ENCODE results near the gene AKIP1. TPM values are rescaled to one million over a fixed set of nuclear protein-coding genes. Genes with fewer than 3 reads are reported as not detected.

Gene AKIP1
- total and polyA plus RNA-seq, 9 of the 15 experiments (the other 6 are each of a cell fraction or from before 2014, with no cell fraction given): 9.0 to 52.6 (median 36.2) TPM

DNA sequence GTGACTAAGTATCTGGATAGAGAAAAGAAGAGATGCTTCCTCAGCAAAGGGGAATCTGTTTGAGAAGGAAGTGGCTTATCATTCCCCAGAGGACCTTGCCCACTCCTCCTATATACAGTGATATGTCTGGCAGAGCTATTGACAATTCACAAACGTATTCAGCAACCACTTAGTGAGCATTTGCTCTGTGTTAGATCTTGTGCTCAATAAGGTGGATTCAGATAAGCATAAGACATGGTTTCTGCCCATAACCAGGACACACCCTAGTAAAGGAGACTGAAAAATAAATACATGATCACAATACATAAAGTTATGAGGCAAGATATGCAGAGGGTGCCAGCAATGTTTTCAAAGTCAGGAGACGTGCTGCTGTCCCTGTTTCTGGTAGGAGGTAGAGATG lies 51.9 kb downstream of the AKIP1 start (continued):
- TF ChIP-seq SRF (CRISPR knock-in tag; IDR thresholded peaks at IDR 0.05) (no peak), NCOR1 (IDR thresholded peaks at IDR 0.05) (peak; percentile 33; the same call in 1 of the 2 replicates), MCM5 (IDR thresholded peaks at IDR 0.05; ENCODE audit: low read depth) (no peak), GABPA (tag; conservative IDR thresholded peaks at IDR 0.05; ENCODE audit: low read depth) (no peak), FOXA3 (CRISPR knock-in tag; conservative IDR thresholded peaks at IDR 0.05 in 1 of 2, IDR thresholded peaks at IDR 0.05 in 1 of 2) (peak in 1 of 2 experiments; percentile 45; a peak in 1 of 4 replicates), FIP1L1 (IDR thresholded peaks at IDR 0.05; ENCODE audit: low read depth, low read length, poor library complexity, severe bottlenecking) (no peak)

DNA sequence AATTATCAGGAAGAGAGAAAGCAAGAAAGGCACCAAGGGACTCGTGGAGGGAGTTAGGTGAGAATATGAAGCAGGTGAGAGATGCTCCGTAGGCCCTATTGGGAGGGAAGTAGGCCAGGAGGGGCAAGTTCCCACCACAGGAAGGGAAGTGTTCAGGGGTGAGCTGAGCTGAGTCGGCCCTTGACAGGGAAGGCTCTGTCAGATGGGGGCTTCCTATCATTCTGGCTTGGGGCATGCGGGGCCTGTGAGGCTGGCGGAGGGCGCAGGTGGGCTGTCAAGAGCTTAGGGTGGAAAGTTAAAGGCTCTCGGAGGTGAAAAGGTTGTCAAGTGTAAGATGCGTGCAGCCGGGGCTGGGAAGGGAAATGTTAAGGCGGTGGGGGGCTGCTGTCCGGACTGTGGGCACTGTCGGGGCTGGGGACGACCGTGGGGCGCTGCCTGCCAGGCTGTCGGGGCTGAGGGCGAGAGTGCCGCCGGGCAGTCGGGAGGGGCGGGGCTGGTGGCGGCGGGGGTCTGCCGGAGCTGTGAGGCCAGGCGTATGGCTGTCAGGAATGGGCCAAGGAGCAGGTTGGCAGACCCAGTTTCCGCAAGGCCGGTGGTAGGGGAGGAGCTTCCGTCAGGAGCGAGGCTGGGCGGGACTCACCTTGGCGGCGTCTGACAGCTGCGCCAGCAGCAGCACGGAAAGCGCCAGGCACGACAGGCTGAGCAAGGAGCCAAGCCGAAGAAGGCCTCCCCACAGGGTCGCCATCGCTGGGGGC lies 52.8 kb downstream of the AKIP1 start:
- ChIA-PET POLR2A (interaction anchor here (0.6 to 2.4 kb wide), 4 partner anchors 25 to 516 kb away, joined by 3 to 12 read pairs (median 3); no protein-coding TSS in a partner anchor), CTCF (ENCODE audit: low intra/inter-chr PET ratio) (no interaction called here)
- FAIRE-seq (no peak), DNase-seq (ENCODE audit: extremely low read depth in 1 of 4, low spot score in 3 of 4) (peak in 3 of 4 experiments; percentile 68 to 80 (median 71)), ATAC-seq (peak; percentile 85)
- Histone ChIP-seq H3K4me1 (replicated peaks in 1 of 2; ENCODE audit: control insufficient read depth in 2 of 2, insufficient read depth in 2 of 2, low read length in 2 of 2) (peaks cover 13 to 22% of the 10 kb centered on the region in 2 experiments; a peak in 4 of 5 replicates), H3K27ac (ENCODE audit: extremely low read depth, low read depth, low read length) (peak overlapping the region; percentile 93), H3K27me3 (ENCODE audit: control insufficient read depth in 2 of 2, insufficient read depth in 2 of 2, low read length in 2 of 2) (no peaks in the 10 kb centered on the region), H4K20me1 (replicated peaks; ENCODE audit: control insufficient read depth, insufficient read depth, low read length) (no peaks in the 10 kb centered on the region), H3K79me2 (ENCODE audit: control insufficient read depth, insufficient read depth, low read length) (peaks cover 53% of the 10 kb centered on the region), H3K4me2 (ENCODE audit: insufficient read depth, low read length) (peak overlapping the region; percentile 93), H3K36me3 (ENCODE audit: control insufficient read depth, insufficient read depth, low read length) (peaks cover 8% of the 10 kb centered on the region; the same call in 1 of the 3 replicates), H3K9me1 (ENCODE audit: control insufficient read depth, insufficient read depth, low read length) (no peaks in the 10 kb centered on the region), H2AFZ (ENCODE audit: low read depth, low read length) (peak overlapping the region; percentile 99), H3K9me3 (replicated peaks; ENCODE audit: control insufficient read depth, insufficient read depth, low read depth, low read length) (no peaks in the 10 kb centered on the region), H3K9ac (ENCODE audit: insufficient read depth in 1 of 2, low read depth in 2 of 2, low read length in 2 of 2) (peak overlapping the region; percentile 88 to 93), H3K4me3 (peak overlapping the region; percentile 96)
- 4% methylated on average over 33 of the region's 39 CpGs for WGBS (ENCODE audit: insufficient coverage, low coverage, missing lambda C conversion rate)
- intact Hi-C loops (cut with micrococcal nuclease) (loop anchor here (5.0 kb wide), 1 partner anchor 39 kb away; the partner anchor contains the start of gene NRIP3), in situ Hi-C loops (cut with MboI) (no loop called here)
- BruUV-seq (replicated peaks): no TSS peak
- TF ChIP-seq HMGN3 (IDR thresholded peaks at IDR 0.05; ENCODE audit: borderline replicate concordance, extremely low read depth, insufficient read length, low read depth, low read length) (peak; percentile 62), PRDM10 (IDR thresholded peaks at IDR 0.05; ENCODE audit: partially characterized antibody) (no peak)
- TF ChIP-seq, protein P1, sequence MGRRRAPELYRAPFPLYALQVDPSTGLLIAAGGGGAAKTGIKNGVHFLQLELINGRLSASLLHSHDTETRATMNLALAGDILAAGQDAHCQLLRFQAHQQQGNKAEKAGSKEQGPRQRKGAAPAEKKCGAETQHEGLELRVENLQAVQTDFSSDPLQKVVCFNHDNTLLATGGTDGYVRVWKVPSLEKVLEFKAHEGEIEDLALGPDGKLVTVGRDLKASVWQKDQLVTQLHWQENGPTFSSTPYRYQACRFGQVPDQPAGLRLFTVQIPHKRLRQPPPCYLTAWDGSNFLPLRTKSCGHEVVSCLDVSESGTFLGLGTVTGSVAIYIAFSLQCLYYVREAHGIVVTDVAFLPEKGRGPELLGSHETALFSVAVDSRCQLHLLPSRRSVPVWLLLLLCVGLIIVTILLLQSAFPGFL (CRISPR knock-in tag; IDR thresholded peaks at IDR 0.05): no peak
